Measurements from ENCODE around the gene HS1BP3. TPM values are rescaled to one million over a fixed set of nuclear protein-coding genes. Genes with fewer than 3 reads are reported as not detected.

Gene HS1BP3
- total and polyA plus RNA-seq, 9 of the 15 experiments (the other 6 are each of a cell fraction or from before 2014, with no cell fraction given) = 0.41 to 8.3 (median 5.9) TPM

GRCh38 chr2:20651731-20652099 is 817 bp upstream of the HS1BP3 start:
- ATAC-seq (no peak), FAIRE-seq (no peak), DNase-seq (ENCODE audit: extremely low read depth in 1 of 4, low spot score in 3 of 4) (no peak)
- Histone ChIP-seq H3K4me2 (ENCODE audit: insufficient read depth, low read length) (peak overlapping the region; percentile 77), H3K9me3 (replicated peaks; ENCODE audit: control insufficient read depth, insufficient read depth, low read depth, low read length) (no peaks in the 10 kb centered on the region), H3K4me3 (peak overlapping the region; percentile 72), H3K9ac (ENCODE audit: insufficient read depth in 1 of 2, low read depth in 2 of 2, low read length in 2 of 2) (peak overlapping the region; percentile 79 to 95; a peak in 3 of 4 replicates), H3K9me1 (ENCODE audit: control insufficient read depth, insufficient read depth, low read length) (no peaks in the 10 kb centered on the region), H3K79me2 (ENCODE audit: control insufficient read depth, insufficient read depth, low read length) (no peaks in the 10 kb centered on the region; the same call in 2 of the 3 replicates), H4K20me1 (replicated peaks; ENCODE audit: control insufficient read depth, insufficient read depth, low read length) (no peaks in the 10 kb centered on the region; the same call in 1 of the 2 replicates), H3K27ac (ENCODE audit: extremely low read depth, low read depth, low read length) (peak overlapping the region; percentile 57), H3K27me3 (ENCODE audit: control insufficient read depth in 2 of 2, insufficient read depth in 2 of 2, low read length in 2 of 2) (peaks cover 4 to 22% of the 10 kb centered on the region in 2 experiments; a peak in 3 of 5 replicates), H3K4me1 (replicated peaks in 1 of 2; ENCODE audit: control insufficient read depth in 2 of 2, insufficient read depth in 2 of 2, low read length in 2 of 2) (peaks cover 6 to 20% of the 10 kb centered on the region in 2 experiments; a peak in 3 of 5 replicates), H2AFZ (ENCODE audit: low read depth, low read length) (peak overlapping the region; percentile 92), H3K36me3 (ENCODE audit: control insufficient read depth, insufficient read depth, low read length) (no peaks in the 10 kb centered on the region)
- CTCF ChIA-PET (ENCODE audit: low intra/inter-chr PET ratio) = interaction anchor here (1.2 to 1.5 kb wide), 2 partner anchors 17 to 255 kb away, joined by 3 read pairs; no protein-coding TSS in a partner anchor
- POLR2A ChIA-PET = interaction anchor here (0.6 to 1.2 kb wide), 5 partner anchors 9 to 516 kb away, joined by 3 to 6 read pairs (median 3); no protein-coding TSS in a partner anchor
- intact Hi-C loops (cut with micrococcal nuclease) (no loop called here), in situ Hi-C loops (cut with MboI) (loop anchor here (25.0 kb wide), 1 partner anchor 611 kb away; no protein-coding TSS in a partner anchor)
- WGBS (ENCODE audit: insufficient coverage, low coverage, missing lambda C conversion rate) = 56% methylated on average over 7 of the region's 7 CpGs
- BruUV-seq (replicated peaks) = no TSS peak
- TF ChIP-seq SRSF7 (optimal IDR thresholded peaks at IDR 0.05; ENCODE audit: low read depth, low read length) (no peak), CBX8 (IDR thresholded peaks at IDR 0.05; ENCODE audit: borderline replicate concordance, extremely low read depth, low read depth, low read length, poor library complexity, severe bottlenecking) (no peak), NFATC3 (IDR thresholded peaks at IDR 0.05) (no peak), GTF3C2 (IDR thresholded peaks at IDR 0.05; ENCODE audit: borderline replicate concordance, extremely low read depth, insufficient read length) (no peak), BRD4 (IDR thresholded peaks at IDR 0.05) (no peak), HMG20A (CRISPR knock-in tag; conservative IDR thresholded peaks at IDR 0.05) (no peak), MAFG (tag; conservative IDR thresholded peaks at IDR 0.05) (peak; percentile 61), MAFF (IDR thresholded peaks at IDR 0.05; ENCODE audit: low read length) (peak; percentile 24; the same call in 1 of the 2 replicates), ZNF316 (IDR thresholded peaks at IDR 0.05) (peak; percentile 87), C11orf30 (IDR thresholded peaks at IDR 0.05; ENCODE audit: low read depth) (peak; percentile 77; the same call in 1 of the 2 replicates), MAFK (IDR thresholded peaks at IDR 0.05; ENCODE audit: low read length) (peak; percentile 41)
- TF ChIP-seq, protein P1, sequence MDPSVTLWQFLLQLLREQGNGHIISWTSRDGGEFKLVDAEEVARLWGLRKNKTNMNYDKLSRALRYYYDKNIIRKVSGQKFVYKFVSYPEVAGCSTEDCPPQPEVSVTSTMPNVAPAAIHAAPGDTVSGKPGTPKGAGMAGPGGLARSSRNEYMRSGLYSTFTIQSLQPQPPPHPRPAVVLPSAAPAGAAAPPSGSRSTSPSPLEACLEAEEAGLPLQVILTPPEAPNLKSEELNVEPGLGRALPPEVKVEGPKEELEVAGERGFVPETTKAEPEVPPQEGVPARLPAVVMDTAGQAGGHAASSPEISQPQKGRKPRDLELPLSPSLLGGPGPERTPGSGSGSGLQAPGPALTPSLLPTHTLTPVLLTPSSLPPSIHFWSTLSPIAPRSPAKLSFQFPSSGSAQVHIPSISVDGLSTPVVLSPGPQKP (CRISPR knock-in tag; IDR thresholded peaks at IDR 0.05) = no peak
- TF ChIP-seq, protein P2, sequence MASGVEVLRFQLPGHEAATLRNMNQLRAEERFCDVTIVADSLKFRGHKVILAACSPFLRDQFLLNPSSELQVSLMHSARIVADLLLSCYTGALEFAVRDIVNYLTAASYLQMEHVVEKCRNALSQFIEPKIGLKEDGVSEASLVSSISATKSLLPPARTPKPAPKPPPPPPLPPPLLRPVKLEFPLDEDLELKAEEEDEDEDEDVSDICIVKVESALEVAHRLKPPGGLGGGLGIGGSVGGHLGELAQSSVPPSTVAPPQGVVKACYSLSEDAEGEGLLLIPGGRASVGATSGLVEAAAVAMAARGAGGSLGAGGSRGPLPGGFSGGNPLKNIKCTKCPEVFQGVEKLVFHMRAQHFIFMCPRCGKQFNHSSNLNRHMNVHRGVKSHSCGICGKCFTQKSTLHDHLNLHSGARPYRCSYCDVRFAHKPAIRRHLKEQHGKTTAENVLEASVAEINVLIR (CRISPR knock-in tag; IDR thresholded peaks at IDR 0.05) = no peak
